Ovary (tissue), 3 donors: Measurements from ENCODE around the gene ALPK3.

Experiments used
- EP300 ChIP-seq: sonication (generic); formaldehyde crosslinking; IDR thresholded peaks from one replicate; pipeline ENCODE4 v1.6.1; 2017; ENCODE audit warnings: antibody characterized with exemption
- POLR2A ChIP-seq: fragments of 450-650 bp; IDR thresholded peaks from one replicate; pipeline ENCODE4 v1.6.1; 2017; ENCODE audit warnings: antibody characterized with exemption, mild to moderate bottlenecking, moderate library complexity
- TF ChIP-seq, protein P1 (sequence below), 3 donors: fragments of 450-650 bp in 2 of 3; fragments of 200-600 bp in 1 of 3; IDR thresholded peaks; one replicate each; pipeline versions ENCODE4 v1.5.1 to v1.8.0; 2016 to 2022; ENCODE audit warnings: antibody characterized with exemption in 3 of 3, mild to moderate bottlenecking in 1 of 3
- donor health status: DM: no; HTN: no; CAD: no.

- TF ChIP-seq, protein P1, sequence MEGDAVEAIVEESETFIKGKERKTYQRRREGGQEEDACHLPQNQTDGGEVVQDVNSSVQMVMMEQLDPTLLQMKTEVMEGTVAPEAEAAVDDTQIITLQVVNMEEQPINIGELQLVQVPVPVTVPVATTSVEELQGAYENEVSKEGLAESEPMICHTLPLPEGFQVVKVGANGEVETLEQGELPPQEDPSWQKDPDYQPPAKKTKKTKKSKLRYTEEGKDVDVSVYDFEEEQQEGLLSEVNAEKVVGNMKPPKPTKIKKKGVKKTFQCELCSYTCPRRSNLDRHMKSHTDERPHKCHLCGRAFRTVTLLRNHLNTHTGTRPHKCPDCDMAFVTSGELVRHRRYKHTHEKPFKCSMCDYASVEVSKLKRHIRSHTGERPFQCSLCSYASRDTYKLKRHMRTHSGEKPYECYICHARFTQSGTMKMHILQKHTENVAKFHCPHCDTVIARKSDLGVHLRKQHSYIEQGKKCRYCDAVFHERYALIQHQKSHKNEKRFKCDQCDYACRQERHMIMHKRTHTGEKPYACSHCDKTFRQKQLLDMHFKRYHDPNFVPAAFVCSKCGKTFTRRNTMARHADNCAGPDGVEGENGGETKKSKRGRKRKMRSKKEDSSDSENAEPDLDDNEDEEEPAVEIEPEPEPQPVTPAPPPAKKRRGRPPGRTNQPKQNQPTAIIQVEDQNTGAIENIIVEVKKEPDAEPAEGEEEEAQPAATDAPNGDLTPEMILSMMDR (IDR thresholded peaks at IDR 0.05), result no peak
- TF ChIP-seq POLR2A (no peak), EP300 (no peak)
These were observed 27.4 kb upstream of the ALPK3 start for GRCh38 chr15:84789762-84790161.
